ENCODE results near the gene LEMD3. TPM values are rescaled to one million over a fixed set of nuclear protein-coding genes. Genes with fewer than 3 reads are reported as not detected.

LEMD3 gene
- total RNA-seq, 4 donors from 2014 or later, result 14.0 to 29.4 (median 14.7) TPM

DNA sequence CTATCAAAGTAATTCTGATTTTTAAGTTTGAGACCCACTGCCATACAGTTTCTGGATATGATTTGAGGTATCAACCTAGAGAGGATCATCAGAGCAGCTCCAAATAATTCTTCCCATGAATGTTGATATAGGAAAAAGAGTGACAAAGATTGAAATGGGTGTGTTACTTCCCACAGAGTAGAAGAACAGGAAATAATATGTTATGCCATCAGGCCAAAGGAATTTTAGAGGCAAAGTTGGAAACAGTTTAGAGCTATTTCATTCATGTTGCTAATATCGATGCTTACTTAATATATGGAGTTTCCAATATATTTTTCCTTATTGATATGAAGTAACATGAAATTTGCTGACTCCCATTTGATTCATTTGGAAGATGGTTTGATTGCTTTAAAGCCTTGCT, 100.2 kb downstream of the LEMD3 start:
- no peak for ATAC-seq
- no peak for DNase-seq
- no peak for TF ChIP-seq POLR2A (IDR thresholded peaks at IDR 0.05)
- TF ChIP-seq, protein P1, sequence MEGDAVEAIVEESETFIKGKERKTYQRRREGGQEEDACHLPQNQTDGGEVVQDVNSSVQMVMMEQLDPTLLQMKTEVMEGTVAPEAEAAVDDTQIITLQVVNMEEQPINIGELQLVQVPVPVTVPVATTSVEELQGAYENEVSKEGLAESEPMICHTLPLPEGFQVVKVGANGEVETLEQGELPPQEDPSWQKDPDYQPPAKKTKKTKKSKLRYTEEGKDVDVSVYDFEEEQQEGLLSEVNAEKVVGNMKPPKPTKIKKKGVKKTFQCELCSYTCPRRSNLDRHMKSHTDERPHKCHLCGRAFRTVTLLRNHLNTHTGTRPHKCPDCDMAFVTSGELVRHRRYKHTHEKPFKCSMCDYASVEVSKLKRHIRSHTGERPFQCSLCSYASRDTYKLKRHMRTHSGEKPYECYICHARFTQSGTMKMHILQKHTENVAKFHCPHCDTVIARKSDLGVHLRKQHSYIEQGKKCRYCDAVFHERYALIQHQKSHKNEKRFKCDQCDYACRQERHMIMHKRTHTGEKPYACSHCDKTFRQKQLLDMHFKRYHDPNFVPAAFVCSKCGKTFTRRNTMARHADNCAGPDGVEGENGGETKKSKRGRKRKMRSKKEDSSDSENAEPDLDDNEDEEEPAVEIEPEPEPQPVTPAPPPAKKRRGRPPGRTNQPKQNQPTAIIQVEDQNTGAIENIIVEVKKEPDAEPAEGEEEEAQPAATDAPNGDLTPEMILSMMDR (IDR thresholded peaks at IDR 0.05 in 4 of 5, conservative IDR thresholded peaks at IDR 0.05 in 1 of 5), result no peak
- intact Hi-C loops (cut with DNase I; ENCODE audit: low total_unique reads), result no loop called here
- Histone ChIP-seq H3K27ac (no peak overlapping the region), H3K4me1 (no peaks in the 10 kb centered on the region), H3K9me3 (no peaks in the 10 kb centered on the region), H3K27me3 (no peaks in the 10 kb centered on the region), H3K4me3 (no peak overlapping the region), H3K36me3 (no peaks in the 10 kb centered on the region)
- in situ Hi-C loops (cut with MboI; ENCODE audit: low sequenced_read_pairs in 4 of 4), result no loop called here

GRCh38 chr12:65274602-65275272, 105.4 kb downstream of the LEMD3 start:
- Histone ChIP-seq H3K9me3 (no peaks in the 10 kb centered on the region), H3K4me3 (no peak overlapping the region), H3K27me3 (no peaks in the 10 kb centered on the region), H3K4me1 (peaks cover 2 to 4% of the 10 kb centered on the region in 2 donors), H3K36me3 (no peaks in the 10 kb centered on the region), H3K27ac (no peak overlapping the region)
- ATAC-seq (no peak), DNase-seq (no peak)
- TF ChIP-seq, protein P1 (IDR thresholded peaks at IDR 0.05 in 4 of 5, conservative IDR thresholded peaks at IDR 0.05 in 1 of 5), result no peak
- TF ChIP-seq POLR2A (IDR thresholded peaks at IDR 0.05), result no peak
- in situ Hi-C loops (cut with MboI; ENCODE audit: low sequenced_read_pairs in 4 of 4), result no loop called here
- intact Hi-C loops (cut with DNase I; ENCODE audit: low total_unique reads), result no loop called here

DNA sequence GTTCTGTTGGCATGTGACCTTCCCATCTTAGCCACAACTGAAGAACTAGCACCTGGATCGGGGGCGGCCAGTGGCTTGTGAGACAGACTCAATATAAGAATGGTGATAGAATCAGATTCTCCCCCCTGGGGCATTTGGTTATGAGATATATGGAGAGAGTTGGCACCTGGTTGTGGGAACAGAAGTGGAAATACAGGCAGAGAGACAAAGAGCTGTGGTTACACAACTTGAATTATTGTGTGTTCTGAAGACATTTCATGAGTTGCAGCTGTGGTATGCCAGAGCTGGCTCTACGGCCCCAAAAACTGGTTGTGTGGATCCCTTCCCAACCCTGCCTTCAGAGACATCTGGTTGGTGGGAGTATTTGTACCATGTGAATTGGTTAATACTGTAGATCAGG, 106.2 kb downstream of the LEMD3 start:
- H3K4me1 ChIP-seq, result peaks cover 10 to 13% of the 10 kb centered on the region in 2 donors
- in situ Hi-C loops (cut with MboI; ENCODE audit: low sequenced_read_pairs in 4 of 4), result no loop called here
- H3K27me3 ChIP-seq, result no peaks in the 10 kb centered on the region
- no peak overlapping the region for H3K4me3 ChIP-seq
- no peaks in the 10 kb centered on the region for H3K36me3 ChIP-seq
- DNase-seq, result no peak
- no peaks in the 10 kb centered on the region for H3K9me3 ChIP-seq
- TF ChIP-seq POLR2A (IDR thresholded peaks at IDR 0.05), result no peak
- TF ChIP-seq, protein P1 (IDR thresholded peaks at IDR 0.05 in 4 of 5, conservative IDR thresholded peaks at IDR 0.05 in 1 of 5), result no peak
- no peak overlapping the region for H3K27ac ChIP-seq
- intact Hi-C loops (cut with DNase I; ENCODE audit: low total_unique reads), result no loop called here
- ATAC-seq, result no peak

- intact Hi-C loops (cut with DNase I; ENCODE audit: low total_unique reads), result no loop called here
- H3K27ac ChIP-seq, result peak overlapping the region in 1 of 4 donors; percentile 96
- H3K4me1 ChIP-seq, result peaks cover 22 to 24% of the 10 kb centered on the region in 2 donors
- ATAC-seq (no peak), DNase-seq (no peak)
- no peaks in the 10 kb centered on the region for H3K36me3 ChIP-seq
- no peak overlapping the region for H3K4me3 ChIP-seq
- in situ Hi-C loops (cut with MboI; ENCODE audit: low sequenced_read_pairs in 4 of 4), result no loop called here
- H3K9me3 ChIP-seq, result no peaks in the 10 kb centered on the region
- H3K27me3 ChIP-seq, result no peaks in the 10 kb centered on the region
- TF ChIP-seq POLR2A (IDR thresholded peaks at IDR 0.05), result no peak
- TF ChIP-seq, protein P1 (IDR thresholded peaks at IDR 0.05 in 4 of 5, conservative IDR thresholded peaks at IDR 0.05 in 1 of 5), result no peak
Observed at GRCh38 chr12:65276916-65277530, 107.6 kb downstream of the LEMD3 start.
